Esophagus squamous epithelium (tissue), 5 donors: ENCODE measurements around the gene GOLGA6A. TPM values are rescaled to one million over a fixed set of nuclear protein-coding genes. Genes with fewer than 3 reads are reported as not detected.
A peak's percentile ranks its signal among the peaks of the same experiment; 100 is the strongest.

Experiments used
- DNase-seq: peaks from one replicate; lab custom pipeline; 2025; lab: John Stamatoyannopoulos, UW
- H3K27ac ChIP-seq, 4 donors: fragments of 200-600 bp; sonication (generic); one replicate each; pipeline ENCODE4 v1.5.1; 2016 to 2019; ENCODE audit warnings: mild to moderate bottlenecking in 1 of 4
- H3K27me3 ChIP-seq, 4 donors: fragments of 200-600 bp; sonication (generic); 1 replicate in 3 of 4; 2 replicates in 1 of 4; pipeline versions ENCODE4 v1.5.1 to v1.6.0; 2017 to 2021; ENCODE audit warnings: antibody characterized with exemption in 1 of 4
- H3K36me3 ChIP-seq, 3 donors: fragments of 200-600 bp; sonication (generic); one replicate each; pipeline ENCODE4 v1.5.1; 2016 to 2019
- H3K4me1 ChIP-seq, 3 donors: fragments of 200-600 bp; sonication (generic); one replicate each; pipeline ENCODE4 v1.5.1; 2017 to 2019
- H3K4me3 ChIP-seq, 4 donors: fragments of 200-600 bp; sonication (generic); 1 replicate in 3 of 4; 2 replicates in 1 of 4; pipeline ENCODE4 v1.5.1; 2016 to 2019; ENCODE audit warnings: mild to moderate bottlenecking in 2 of 4, moderate library complexity in 1 of 4
- H3K9me3 ChIP-seq, 3 donors: fragments of 200-600 bp; sonication (generic); one replicate each; pipeline ENCODE4 v1.5.1; 2016 to 2019
- CTCF ChIP-seq, 6 experiments: fragments of 450-650 bp in 4 of 6; fragments of 200-600 bp in 2 of 6; sonication (generic) in 2 of 6; IDR thresholded peaks; one replicate each; pipeline ENCODE4 v1.5.1; 2016 to 2019; ENCODE audit warnings: antibody characterized with exemption in 6 of 6, mild to moderate bottlenecking in 4 of 6, moderate library complexity in 4 of 6
- POLR2A ChIP-seq, 4 donors: fragments of 450-650 bp; IDR thresholded peaks; one replicate each; pipeline ENCODE4 v1.6.1; 2017; ENCODE audit warnings: antibody characterized with exemption in 4 of 4, mild to moderate bottlenecking in 4 of 4, moderate library complexity in 3 of 4
- WGBS, 2 donors: methylation state at CpG; one replicate each; pipeline ENCODE4 v1.1.5; 2018; 5-methylcytosine and 5-hydroxymethylcytosine counted together
- intact Hi-C: fragments of 100-400 bp; cut with DNase I; formaldehyde crosslinking; loops from one replicate; pipeline ENCODE4 v1.15.0; 2022
- total RNA-seq, 4 donors: library from RNA; depleted of rRNA; stranded (reverse); fragments of >200 nt; gene quantifications; one replicate each; pipeline ENCODE4 v1.1.0, GENCODE V29; 2016
- donor health status: DM: yes; HTN: yes; CAD: no.

The GOLGA6A gene
- total RNA-seq, 4 donors from 2014 or later: not detected

GRCh38 chr15:74050556-74051234, 31.7 kb downstream of the GOLGA6A start:
- whole genome bisulfite sequencing, 2 donors: 60 to 77% methylated on average over 6 to 8 of the region's 8 CpGs
- peak overlapping the region in 1 of 4 donors; percentile 14 for H3K4me3 ChIP-seq
- peak overlapping the region; percentile 33 to 90 (median 75) for H3K27ac ChIP-seq
- H3K9me3 ChIP-seq: no peaks in the 10 kb centered on the region
- H3K4me1 ChIP-seq: peaks cover 22 to 74% (median 49%) of the 10 kb centered on the region in 3 donors
- intact Hi-C loops: no loop called here
- H3K27me3 ChIP-seq: no peaks in the 10 kb centered on the region
- peaks cover 0 to 2% (median 0%) of the 10 kb centered on the region in 3 donors for H3K36me3 ChIP-seq
- TF ChIP-seq POLR2A (IDR thresholded peaks at IDR 0.05) (no peak), CTCF (IDR thresholded peaks at IDR 0.05) (no peak)
- DNase-seq: no peak

- WGBS, 2 donors: 87 to 89% methylated on average over 3 to 5 of the region's 5 CpGs
- no peak for DNase-seq
- Histone ChIP-seq H3K27me3 (no peaks in the 10 kb centered on the region), H3K9me3 (no peaks in the 10 kb centered on the region), H3K4me1 (peaks cover 22 to 79% (median 49%) of the 10 kb centered on the region in 3 donors), H3K36me3 (peaks cover 0 to 8% (median 0%) of the 10 kb centered on the region in 3 donors), H3K27ac (peak overlapping the region in 3 of 4 donors; percentile 66 to 76 (median 74)), H3K4me3 (no peak overlapping the region)
- intact Hi-C loops: no loop called here
- TF ChIP-seq POLR2A (IDR thresholded peaks at IDR 0.05) (no peak), CTCF (IDR thresholded peaks at IDR 0.05) (no peak)
These were observed 32.2 kb downstream of the GOLGA6A start for GRCh38 chr15:74050127-74050526.

GRCh38 chr15:74046275-74046674, 36.1 kb downstream of the GOLGA6A start:
- Histone ChIP-seq H3K4me1 (peaks cover 10 to 72% (median 32%) of the 10 kb centered on the region in 3 donors), H3K36me3 (peaks cover 0 to 42% (median 10%) of the 10 kb centered on the region in 3 donors), H3K4me3 (no peak overlapping the region), H3K27ac (peak overlapping the region in 2 of 4 donors; percentile 0 to 10), H3K9me3 (no peaks in the 10 kb centered on the region), H3K27me3 (no peaks in the 10 kb centered on the region)
- WGBS, 2 donors: 73 to 88% methylated on average over 7 of the region's 7 CpGs
- intact Hi-C loops: no loop called here
- TF ChIP-seq POLR2A (IDR thresholded peaks at IDR 0.05): no peak
- no peak for TF ChIP-seq CTCF (IDR thresholded peaks at IDR 0.05)
- no peak for DNase-seq

GRCh38 chr15:74045636-74046274, 36.6 kb downstream of the GOLGA6A start:
- H3K4me1 ChIP-seq: peaks cover 5 to 72% (median 27%) of the 10 kb centered on the region in 3 donors
- no peak for DNase-seq
- H3K27ac ChIP-seq: peak overlapping the region in 1 of 4 donors; percentile 0
- H3K4me3 ChIP-seq: no peak overlapping the region
- TF ChIP-seq POLR2A (IDR thresholded peaks at IDR 0.05) (no peak), CTCF (IDR thresholded peaks at IDR 0.05) (no peak)
- H3K27me3 ChIP-seq: no peaks in the 10 kb centered on the region
- peaks cover 0 to 44% (median 10%) of the 10 kb centered on the region in 3 donors for H3K36me3 ChIP-seq
- H3K9me3 ChIP-seq: no peaks in the 10 kb centered on the region
- WGBS, 2 donors: 75% methylated on average over 4 of the region's 7 CpGs; no CpG with 5 or more reads in 1 of the 2 donors
- intact Hi-C loops: no loop called here

- TF ChIP-seq CTCF (IDR thresholded peaks at IDR 0.05) (no peak), POLR2A (IDR thresholded peaks at IDR 0.05) (no peak)
- Histone ChIP-seq H3K36me3 (peaks cover 0 to 44% (median 10%) of the 10 kb centered on the region in 3 donors), H3K27me3 (no peaks in the 10 kb centered on the region), H3K27ac (no peak overlapping the region), H3K9me3 (no peaks in the 10 kb centered on the region), H3K4me3 (no peak overlapping the region), H3K4me1 (peaks cover 0 to 72% (median 24%) of the 10 kb centered on the region in 3 donors)
- no peak for DNase-seq
- intact Hi-C loops: no loop called here
These were observed 37.2 kb downstream of the GOLGA6A start for GRCh38 chr15:74045184-74045583.
